ENCODE measurements around the gene DOCK1.

Gene DOCK1

DNA sequence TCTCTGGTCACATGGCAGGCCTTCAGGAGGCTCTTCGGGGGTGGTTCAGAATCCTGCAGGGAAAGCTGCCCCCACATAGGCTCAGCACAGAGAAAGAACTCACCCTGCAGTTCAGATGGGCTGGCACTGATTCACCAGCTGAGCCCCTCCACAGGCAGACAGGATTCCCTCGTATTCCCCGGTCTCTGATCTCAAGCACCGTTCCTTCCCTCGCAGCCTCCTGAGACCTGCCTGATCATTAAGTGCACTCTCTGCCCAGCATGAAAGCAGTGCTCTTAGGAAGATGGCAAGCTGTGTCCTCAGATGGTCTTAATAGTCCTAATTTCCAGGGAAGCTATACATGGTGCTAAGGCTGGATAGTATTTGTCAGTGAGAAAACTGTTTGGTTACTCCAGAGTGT lies 565.7 kb downstream of the DOCK1 start:
- Histone ChIP-seq H2AFZ (no peak overlapping the region), H3K4me2 (ENCODE audit: low read length) (no peak overlapping the region), H3K27ac (no peak overlapping the region), H3K4me1 (no peaks in the 10 kb centered on the region), H3K27me3 (ENCODE audit: control insufficient read depth, insufficient read depth, low read length) (no peaks in the 10 kb centered on the region), H3K9me3 (ENCODE audit: control insufficient read depth, low read length) (no peaks in the 10 kb centered on the region), H3K4me3 (ENCODE audit: low read depth, low read length) (no peak overlapping the region), H3K36me3 (ENCODE audit: control insufficient read depth, insufficient read depth, low read length) (no peaks in the 10 kb centered on the region), H3K79me2 (no peaks in the 10 kb centered on the region), H3K9ac (no peak overlapping the region)
- TF ChIP-seq, protein P1, sequence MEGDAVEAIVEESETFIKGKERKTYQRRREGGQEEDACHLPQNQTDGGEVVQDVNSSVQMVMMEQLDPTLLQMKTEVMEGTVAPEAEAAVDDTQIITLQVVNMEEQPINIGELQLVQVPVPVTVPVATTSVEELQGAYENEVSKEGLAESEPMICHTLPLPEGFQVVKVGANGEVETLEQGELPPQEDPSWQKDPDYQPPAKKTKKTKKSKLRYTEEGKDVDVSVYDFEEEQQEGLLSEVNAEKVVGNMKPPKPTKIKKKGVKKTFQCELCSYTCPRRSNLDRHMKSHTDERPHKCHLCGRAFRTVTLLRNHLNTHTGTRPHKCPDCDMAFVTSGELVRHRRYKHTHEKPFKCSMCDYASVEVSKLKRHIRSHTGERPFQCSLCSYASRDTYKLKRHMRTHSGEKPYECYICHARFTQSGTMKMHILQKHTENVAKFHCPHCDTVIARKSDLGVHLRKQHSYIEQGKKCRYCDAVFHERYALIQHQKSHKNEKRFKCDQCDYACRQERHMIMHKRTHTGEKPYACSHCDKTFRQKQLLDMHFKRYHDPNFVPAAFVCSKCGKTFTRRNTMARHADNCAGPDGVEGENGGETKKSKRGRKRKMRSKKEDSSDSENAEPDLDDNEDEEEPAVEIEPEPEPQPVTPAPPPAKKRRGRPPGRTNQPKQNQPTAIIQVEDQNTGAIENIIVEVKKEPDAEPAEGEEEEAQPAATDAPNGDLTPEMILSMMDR (IDR thresholded peaks at IDR 0.05), result no peak

DNA sequence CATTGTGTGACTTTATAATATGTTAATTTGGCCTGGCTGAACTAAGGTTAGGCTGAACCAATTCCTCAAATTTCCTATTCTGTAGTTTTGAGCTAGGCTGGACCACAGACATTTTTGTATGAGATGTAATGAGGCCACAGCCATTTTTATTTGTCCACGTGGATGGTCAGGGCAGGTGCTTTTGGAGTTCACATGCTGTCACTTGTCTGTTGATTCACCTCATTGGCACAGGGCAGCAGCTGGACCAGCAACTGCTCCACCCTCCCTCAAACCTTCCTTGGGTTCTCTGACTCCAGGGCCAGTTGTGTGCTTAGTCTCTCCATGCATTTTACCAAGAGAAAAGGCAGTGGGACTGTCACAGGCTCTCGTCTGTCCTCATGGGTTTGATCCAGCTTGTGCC lies 567.7 kb downstream of the DOCK1 start:
- Histone ChIP-seq H3K9ac (no peak overlapping the region), H3K27me3 (ENCODE audit: control insufficient read depth, insufficient read depth, low read length) (no peaks in the 10 kb centered on the region), H2AFZ (no peak overlapping the region), H3K4me1 (no peaks in the 10 kb centered on the region), H3K9me3 (ENCODE audit: control insufficient read depth, low read length) (no peaks in the 10 kb centered on the region), H3K4me2 (ENCODE audit: low read length) (no peak overlapping the region), H3K79me2 (no peaks in the 10 kb centered on the region), H3K27ac (no peak overlapping the region), H3K4me3 (ENCODE audit: low read depth, low read length) (no peak overlapping the region), H3K36me3 (ENCODE audit: control insufficient read depth, insufficient read depth, low read length) (no peaks in the 10 kb centered on the region)
- TF ChIP-seq, protein P1 (IDR thresholded peaks at IDR 0.05), result no peak

DNA sequence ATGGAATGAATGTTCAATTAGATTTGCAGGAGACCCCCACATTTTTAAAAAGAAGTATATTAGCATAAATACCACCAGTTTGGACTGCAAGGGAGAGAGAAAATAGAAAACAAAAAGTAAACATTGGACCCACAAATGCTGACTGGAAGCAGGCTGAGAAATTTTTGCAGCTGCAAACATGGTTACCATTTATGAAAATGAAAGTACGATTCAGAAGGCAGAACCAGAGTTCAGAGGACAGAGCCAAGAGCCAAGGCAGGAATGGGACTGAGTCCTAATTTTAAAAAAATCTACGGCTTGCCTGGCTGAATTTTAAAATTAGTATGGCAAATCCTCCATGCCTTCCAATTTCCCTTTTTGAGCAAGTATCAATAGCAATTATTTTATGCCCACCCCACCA lies 569.3 kb downstream of the DOCK1 start:
- Histone ChIP-seq H2AFZ (no peak overlapping the region), H3K4me1 (no peaks in the 10 kb centered on the region)
- TF ChIP-seq, protein P1 (IDR thresholded peaks at IDR 0.05), result no peak

DNA sequence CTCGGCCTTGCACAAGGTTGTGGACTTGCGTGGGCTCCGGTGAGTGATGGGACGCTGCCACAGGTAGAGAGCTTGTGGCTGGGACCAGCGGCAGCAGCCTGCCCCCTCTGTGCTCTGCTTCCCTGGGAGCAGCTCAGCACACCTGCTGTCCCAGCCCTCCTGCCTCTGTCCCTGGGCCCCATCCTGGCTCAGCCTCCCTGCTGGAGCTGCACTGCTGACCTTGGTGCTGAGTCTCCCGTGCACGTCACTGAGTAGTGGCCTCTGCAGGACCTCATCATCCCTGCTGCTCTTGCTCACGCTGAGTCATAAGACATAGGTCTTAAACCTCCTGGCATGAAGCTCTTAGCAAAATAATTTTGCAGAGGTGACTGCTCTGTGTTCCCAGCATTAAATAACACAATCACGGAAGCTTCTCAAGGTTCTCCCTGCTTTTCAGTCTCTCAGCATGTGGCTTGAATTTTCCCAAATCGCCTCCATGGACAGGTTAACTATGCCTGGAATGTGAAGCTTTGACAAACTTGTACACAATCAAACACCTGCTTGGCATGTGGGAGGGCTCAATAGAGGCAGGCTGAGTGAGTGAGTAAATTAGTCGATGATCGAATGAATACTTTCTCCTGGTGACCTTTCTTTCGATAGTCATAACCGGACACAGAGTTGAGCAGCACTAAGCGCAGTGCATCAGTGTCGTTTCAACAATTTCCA lies 580.1 kb downstream of the DOCK1 start:
- H2AFZ ChIP-seq, result no peak overlapping the region
- H3K36me3 ChIP-seq (ENCODE audit: control insufficient read depth, insufficient read depth, low read length), result no peaks in the 10 kb centered on the region
- no peak overlapping the region for H3K27ac ChIP-seq
- no peak overlapping the region for H3K4me2 ChIP-seq (ENCODE audit: low read length)
- no peak overlapping the region for H3K4me3 ChIP-seq (ENCODE audit: low read depth, low read length)
- H3K9me3 ChIP-seq (ENCODE audit: control insufficient read depth, low read length), result no peaks in the 10 kb centered on the region
- no peak overlapping the region for H3K9ac ChIP-seq
- H3K4me1 ChIP-seq, result no peaks in the 10 kb centered on the region
- peaks cover 2% of the 10 kb centered on the region for H3K27me3 ChIP-seq (ENCODE audit: control insufficient read depth, insufficient read depth, low read length)
- TF ChIP-seq, protein P1 (IDR thresholded peaks at IDR 0.05), result no peak
- no peaks in the 10 kb centered on the region for H3K79me2 ChIP-seq

More for the DNA sequence above, 569.3 kb downstream of the DOCK1 start:
- H3K36me3 ChIP-seq (ENCODE audit: control insufficient read depth, insufficient read depth, low read length), result no peaks in the 10 kb centered on the region
- H3K27me3 ChIP-seq (ENCODE audit: control insufficient read depth, insufficient read depth, low read length), result no peaks in the 10 kb centered on the region
- no peak overlapping the region for H3K4me3 ChIP-seq (ENCODE audit: low read depth, low read length)
- no peak overlapping the region for H3K27ac ChIP-seq
- H3K9me3 ChIP-seq (ENCODE audit: control insufficient read depth, low read length), result no peaks in the 10 kb centered on the region
- no peak overlapping the region for H3K4me2 ChIP-seq (ENCODE audit: low read length)
- no peaks in the 10 kb centered on the region for H3K79me2 ChIP-seq
- no peak overlapping the region for H3K9ac ChIP-seq

DNA sequence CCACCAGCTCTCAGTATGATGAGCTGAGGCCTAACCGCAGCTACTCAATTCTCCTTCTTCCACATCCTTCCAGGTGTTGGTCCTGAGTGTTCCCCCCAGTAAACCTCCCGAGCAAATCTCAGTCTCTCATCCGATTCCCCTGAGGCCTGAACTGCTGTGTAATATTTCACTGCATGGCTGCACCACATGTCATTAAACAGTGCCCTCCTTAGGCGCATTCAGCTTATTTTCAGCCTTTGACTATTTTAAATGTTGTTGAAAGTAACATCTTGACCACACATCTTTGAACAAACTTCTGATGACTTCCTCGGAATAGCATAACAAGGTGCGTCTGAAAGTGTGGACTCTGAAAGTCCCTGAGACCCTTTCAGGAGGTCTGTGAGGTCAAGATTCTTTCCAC lies 581.1 kb downstream of the DOCK1 start:
- Histone ChIP-seq H3K36me3 (ENCODE audit: control insufficient read depth, insufficient read depth, low read length) (no peaks in the 10 kb centered on the region), H2AFZ (no peak overlapping the region), H3K9me3 (ENCODE audit: control insufficient read depth, low read length) (no peaks in the 10 kb centered on the region), H3K4me3 (ENCODE audit: low read depth, low read length) (no peak overlapping the region), H3K9ac (no peak overlapping the region), H3K4me2 (ENCODE audit: low read length) (no peak overlapping the region), H3K27ac (no peak overlapping the region), H3K4me1 (no peaks in the 10 kb centered on the region), H3K27me3 (ENCODE audit: control insufficient read depth, insufficient read depth, low read length) (peaks cover 2% of the 10 kb centered on the region), H3K79me2 (no peaks in the 10 kb centered on the region)
- TF ChIP-seq, protein P1 (IDR thresholded peaks at IDR 0.05), result no peak

All from parathyroid adenoma (tissue), 2 donors.